ENCODE measurements around the gene GFAP. TPM values are rescaled to one million over a fixed set of nuclear protein-coding genes. Genes with fewer than 3 reads are reported as not detected.
A peak's percentile ranks its signal among the peaks of the same experiment; 100 is the strongest.

GFAP gene
- total RNA-seq, 1 experiment from 2014 or later: not detected

GRCh38 chr17:44932787-44933097 is 17.4 kb upstream of the GFAP start:
- in situ Hi-C loops (cut with HindIII; ENCODE audit: low sequenced_read_pairs): no loop called here
- no peak for DNase-seq (ENCODE audit: low spot score)

DNA sequence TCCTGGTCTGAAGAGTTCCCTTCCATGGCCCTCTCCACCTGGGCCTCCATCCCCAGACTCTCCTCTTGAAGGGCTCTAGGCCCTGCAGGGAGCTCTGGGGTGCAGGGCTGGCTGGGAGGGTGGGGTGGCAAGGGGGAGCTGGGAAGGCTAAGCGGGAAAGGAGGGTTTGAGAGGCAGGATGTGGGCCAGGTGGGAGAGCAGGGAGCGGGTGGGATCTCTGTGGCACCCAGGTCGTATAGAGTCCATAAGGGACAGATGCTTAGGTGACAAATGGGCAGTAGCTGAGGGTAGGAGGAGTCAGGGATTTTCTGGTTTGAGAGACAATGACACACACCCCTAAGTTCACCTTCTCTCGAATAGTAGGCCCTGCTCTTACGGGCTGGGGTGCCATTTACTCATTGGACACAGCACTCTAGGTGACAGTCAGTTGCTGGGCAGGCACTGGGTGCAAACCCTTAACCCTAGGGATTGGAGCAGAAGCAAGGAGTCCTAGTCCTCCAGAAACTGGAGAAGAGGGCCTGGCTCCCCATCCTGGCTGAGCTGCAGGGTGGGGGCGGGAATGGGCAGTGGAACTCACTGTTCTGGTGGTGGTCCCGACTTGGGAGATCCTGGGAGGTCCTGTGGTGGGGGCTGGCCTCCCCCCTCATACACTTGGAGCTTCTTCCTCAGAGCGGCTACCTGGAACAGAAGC is 16.9 kb upstream of the GFAP start:
- in situ Hi-C loops (cut with HindIII; ENCODE audit: low sequenced_read_pairs): no loop called here
- DNase-seq (ENCODE audit: low spot score): no peak

GRCh38 chr17:44931376-44931775 is 16.1 kb upstream of the GFAP start:
- no peak for DNase-seq (ENCODE audit: low spot score)

GRCh38 chr17:44930667-44931066 is 15.4 kb upstream of the GFAP start:
- in situ Hi-C loops (cut with HindIII; ENCODE audit: low sequenced_read_pairs): no loop called here
- no peak for DNase-seq (ENCODE audit: low spot score)

More at GRCh38 chr17:44931376-44931775, 16.1 kb upstream of the GFAP start:
- in situ Hi-C loops (cut with HindIII; ENCODE audit: low sequenced_read_pairs): no loop called here

DNA sequence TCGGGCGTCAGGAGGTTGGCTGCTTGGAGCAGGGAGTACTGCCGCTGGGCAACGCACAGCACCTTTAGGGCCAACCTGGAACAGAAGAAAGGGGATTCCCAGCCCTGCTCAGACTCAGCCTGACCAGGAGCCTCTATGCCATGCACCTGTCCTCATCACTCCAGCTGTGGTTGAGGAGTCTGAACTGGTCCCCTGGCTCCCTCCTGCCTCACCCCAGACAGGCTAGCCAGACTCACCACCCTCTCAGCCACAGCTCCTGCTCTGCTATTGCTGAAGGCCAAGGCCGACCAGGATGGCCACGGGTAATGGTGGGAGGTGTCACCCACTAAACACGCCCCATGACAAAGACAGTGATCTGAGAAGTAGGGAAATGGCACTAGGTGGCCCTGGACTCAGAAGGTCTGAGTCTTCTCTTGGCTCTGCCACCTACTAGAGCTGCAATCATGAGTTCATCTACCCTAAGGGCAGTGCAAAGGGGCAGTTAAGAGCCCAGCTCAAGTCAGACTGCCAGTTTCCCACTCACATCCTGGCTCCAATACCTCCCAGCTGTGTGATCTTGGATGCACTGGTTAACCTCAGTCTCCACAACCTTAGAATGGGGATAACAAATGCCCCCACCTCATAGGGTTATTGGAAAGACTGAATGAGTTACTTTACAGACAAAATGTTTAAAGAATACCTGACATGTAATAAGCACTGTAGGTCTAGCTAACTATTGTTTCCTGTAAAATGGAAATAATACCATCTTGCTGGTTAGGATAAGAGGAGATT is 13.8 kb upstream of the GFAP start:
- in situ Hi-C loops (cut with HindIII; ENCODE audit: low sequenced_read_pairs): no loop called here
- no peak for DNase-seq (ENCODE audit: low spot score)

DNA sequence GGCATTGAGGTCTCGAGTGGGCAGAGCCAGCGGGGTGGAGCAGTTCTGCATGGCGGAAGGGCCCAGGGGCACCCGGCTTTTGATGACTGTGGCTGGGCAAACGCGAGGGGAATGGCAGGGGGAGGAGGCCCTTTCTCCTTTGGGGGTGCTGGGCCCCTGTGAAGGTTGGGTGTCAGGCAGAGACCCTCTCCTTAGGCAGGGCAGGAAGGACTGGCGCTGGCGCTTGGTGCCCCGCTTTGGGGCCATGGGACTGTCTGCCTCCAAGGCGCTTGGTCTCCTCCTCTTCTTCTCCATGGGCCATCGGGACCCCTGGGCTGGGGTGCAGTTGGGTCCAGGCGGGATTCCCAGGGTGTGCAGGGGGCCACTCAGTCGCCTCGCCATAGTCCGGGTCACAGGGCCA is 12.8 kb upstream of the GFAP start:
- DNase-seq (ENCODE audit: low spot score): no peak
- in situ Hi-C loops (cut with HindIII; ENCODE audit: low sequenced_read_pairs): no loop called here

DNA sequence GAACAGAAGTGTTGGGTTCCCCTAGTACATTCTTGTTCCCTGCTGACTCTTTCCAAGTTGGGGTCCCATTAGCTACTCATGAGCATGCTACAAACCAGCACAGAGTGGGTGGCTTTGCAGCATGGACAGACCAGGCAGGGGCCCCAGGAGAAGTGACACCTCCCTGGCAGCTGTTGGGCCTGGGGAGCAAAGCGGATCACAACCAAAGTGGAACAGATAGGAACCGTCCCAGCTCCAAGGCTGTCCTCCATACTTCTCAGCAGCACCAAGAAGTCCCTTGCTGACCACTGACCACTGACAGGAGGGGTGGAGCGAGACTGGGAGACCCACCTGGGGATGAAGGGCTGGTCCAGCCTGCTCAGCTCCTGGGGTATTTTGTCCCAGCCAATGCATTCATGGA is 12.4 kb upstream of the GFAP start:
- no peak for DNase-seq (ENCODE audit: low spot score)
- in situ Hi-C loops (cut with HindIII; ENCODE audit: low sequenced_read_pairs): no loop called here

- in situ Hi-C loops (cut with HindIII; ENCODE audit: low sequenced_read_pairs): no loop called here
- no peak for DNase-seq (ENCODE audit: low spot score)
Measured at GRCh38 chr17:44926821-44927525, 11.7 kb upstream of the GFAP start.

GRCh38 chr17:44925731-44926697 is 10.7 kb upstream of the GFAP start:
- in situ Hi-C loops (cut with HindIII; ENCODE audit: low sequenced_read_pairs): no loop called here
- no peak for DNase-seq (ENCODE audit: low spot score)

DNA sequence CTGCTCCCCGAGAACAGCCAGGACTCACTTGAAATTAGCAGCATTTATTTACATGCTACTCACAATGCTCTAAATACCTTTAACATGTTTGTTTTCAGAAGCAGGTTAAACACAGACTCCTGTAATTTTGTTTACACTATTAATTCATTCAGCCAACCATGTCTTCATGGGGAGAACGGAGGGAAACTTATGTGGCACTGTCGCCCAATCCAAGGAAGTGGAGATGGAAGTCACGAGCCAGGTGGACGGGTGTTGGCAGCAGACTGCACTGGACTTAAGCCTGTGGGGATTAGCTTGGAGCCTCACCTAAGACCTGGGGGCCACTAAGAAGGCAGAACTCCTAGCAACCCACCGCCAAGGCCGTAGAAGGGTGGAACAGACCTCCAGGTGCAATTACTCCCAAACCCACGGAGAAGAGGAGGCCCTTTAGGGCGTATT is 8.8 kb upstream of the GFAP start:
- DNase-seq (ENCODE audit: low spot score): no peak
- in situ Hi-C loops (cut with HindIII; ENCODE audit: low sequenced_read_pairs): no loop called here

DNA sequence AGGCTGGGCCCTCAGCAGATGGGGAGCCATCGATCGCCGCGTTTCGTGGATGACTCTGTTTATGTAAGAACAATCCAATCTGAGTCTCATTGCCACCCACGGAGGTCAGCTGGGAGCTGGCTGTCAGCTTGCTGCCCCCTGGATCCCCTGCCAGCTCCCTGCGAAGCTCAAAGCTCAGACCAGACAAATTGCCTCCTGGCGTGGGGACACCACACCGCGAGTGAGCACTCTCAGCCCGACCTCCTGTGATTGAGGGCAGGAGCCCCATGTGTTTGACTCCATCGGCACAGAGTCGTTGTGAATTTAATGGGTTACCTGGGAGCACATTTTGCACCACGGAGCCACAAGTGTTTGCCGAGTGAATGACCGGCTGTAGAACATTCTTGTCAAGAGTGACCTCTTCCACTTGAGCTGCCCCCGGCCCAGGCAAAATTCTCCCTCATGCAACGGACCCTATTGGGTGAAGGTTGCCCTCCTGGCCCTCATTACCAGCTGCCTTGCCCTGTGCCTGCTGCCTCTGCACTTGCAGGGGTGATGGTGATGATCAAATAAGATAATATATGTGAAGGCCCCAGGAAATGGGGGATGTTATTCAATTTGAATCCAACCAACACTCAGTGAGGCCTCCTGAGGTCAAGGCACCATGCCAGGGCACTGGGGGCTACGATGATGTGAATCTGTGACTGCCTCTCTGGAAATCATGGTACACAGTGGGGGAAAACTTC is 7.6 kb upstream of the GFAP start:
- DNase-seq (ENCODE audit: low spot score): no peak
- in situ Hi-C loops (cut with HindIII; ENCODE audit: low sequenced_read_pairs): no loop called here

- in situ Hi-C loops (cut with HindIII; ENCODE audit: low sequenced_read_pairs): no loop called here
Measured at GRCh38 chr17:44922136-44922535, 6.8 kb upstream of the GFAP start.

GRCh38 chr17:44921122-44921882 is 6.0 kb upstream of the GFAP start:
- in situ Hi-C loops (cut with HindIII; ENCODE audit: low sequenced_read_pairs): no loop called here
- no peak for DNase-seq (ENCODE audit: low spot score)

More at GRCh38 chr17:44922136-44922535, 6.8 kb upstream of the GFAP start:
- DNase-seq (ENCODE audit: low spot score): no peak

- in situ Hi-C loops (cut with HindIII; ENCODE audit: low sequenced_read_pairs): no loop called here
- DNase-seq (ENCODE audit: low spot score): no peak
Measured at GRCh38 chr17:44920565-44920940, 5.3 kb upstream of the GFAP start.

DNA sequence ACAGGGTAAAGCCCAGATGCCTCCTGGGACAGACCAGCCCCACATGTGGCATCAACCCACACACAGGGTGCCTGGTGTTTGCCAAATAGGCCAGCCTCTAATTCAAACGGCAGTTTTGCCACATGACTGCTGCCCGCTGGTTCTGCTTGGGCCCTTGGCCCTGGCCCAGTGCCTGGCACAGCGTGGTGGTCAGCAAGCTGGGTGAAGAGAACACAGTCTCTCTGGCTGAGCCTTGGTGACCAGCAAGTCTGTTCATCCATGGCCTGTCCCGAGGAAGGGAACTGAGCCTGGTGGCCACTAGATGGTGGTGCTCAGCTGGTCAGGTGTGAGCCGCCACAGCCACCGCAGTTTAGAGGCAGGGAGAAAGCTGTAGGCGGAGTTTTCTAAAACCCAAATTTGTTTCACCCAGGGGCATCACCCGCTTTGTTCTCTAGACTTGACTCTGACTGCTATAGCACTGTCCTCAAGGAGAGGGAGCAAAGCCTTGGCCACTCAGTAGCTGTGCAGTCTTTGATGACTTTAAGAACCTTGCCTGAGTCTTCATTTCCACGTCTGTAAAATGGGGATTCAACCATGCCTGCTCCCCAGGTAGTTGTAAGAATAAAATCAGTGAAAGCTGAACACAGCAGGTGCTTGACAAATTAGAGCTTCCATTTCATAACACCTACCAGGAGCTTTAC is 4.7 kb upstream of the GFAP start:
- in situ Hi-C loops (cut with HindIII; ENCODE audit: low sequenced_read_pairs): no loop called here
- peak; percentile 93 for DNase-seq (ENCODE audit: low spot score)

- no peak for DNase-seq (ENCODE audit: low spot score)
- in situ Hi-C loops (cut with HindIII; ENCODE audit: low sequenced_read_pairs): no loop called here
Measured at GRCh38 chr17:44919411-44919810, 4.1 kb upstream of the GFAP start.

DNA sequence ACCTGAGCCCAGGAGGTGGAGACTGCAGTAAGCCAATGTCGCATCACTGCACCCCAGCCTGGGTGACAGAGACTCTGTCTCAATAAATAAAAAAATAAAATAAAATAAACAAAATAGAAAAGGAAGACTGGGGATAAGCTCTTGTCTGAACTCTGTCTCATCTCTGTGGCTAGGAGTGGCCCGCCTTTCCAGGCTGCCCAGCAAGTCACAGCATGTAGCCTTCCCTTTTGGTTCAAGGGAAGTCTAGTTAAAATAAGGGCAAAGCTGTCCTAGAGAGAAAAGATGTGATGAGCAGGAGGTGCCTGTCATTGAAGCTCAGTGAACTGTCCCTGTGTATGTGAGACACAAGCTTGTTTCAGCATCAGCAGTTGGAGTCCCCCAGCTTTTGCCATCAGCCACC is 2.7 kb upstream of the GFAP start:
- no peak for DNase-seq (ENCODE audit: low spot score)
- in situ Hi-C loops (cut with HindIII; ENCODE audit: low sequenced_read_pairs): no loop called here

Measured in G401 (cell line).